OCI-LY3 (cell line): Measurements from ENCODE around the gene RABEPK.

Experiments
- EZH2phosphoT487 ChIP-seq: fragments of 200-600 bp; shearing (Covaris generic); IDR thresholded peaks from 2 replicates; pipeline ENCODE4 v1.6.1; 2018; ENCODE audit warnings: antibody characterized with exemption, mixed run types, low read depth
- TF ChIP-seq, protein P1 (sequence below): fragments of 200-600, 300-600 bp; sonication (generic); IDR thresholded peaks from 2 replicates; pipeline ENCODE4 v1.5.1; 2014; ENCODE audit warnings: antibody characterized with exemption, low read length, low read depth

DNA sequence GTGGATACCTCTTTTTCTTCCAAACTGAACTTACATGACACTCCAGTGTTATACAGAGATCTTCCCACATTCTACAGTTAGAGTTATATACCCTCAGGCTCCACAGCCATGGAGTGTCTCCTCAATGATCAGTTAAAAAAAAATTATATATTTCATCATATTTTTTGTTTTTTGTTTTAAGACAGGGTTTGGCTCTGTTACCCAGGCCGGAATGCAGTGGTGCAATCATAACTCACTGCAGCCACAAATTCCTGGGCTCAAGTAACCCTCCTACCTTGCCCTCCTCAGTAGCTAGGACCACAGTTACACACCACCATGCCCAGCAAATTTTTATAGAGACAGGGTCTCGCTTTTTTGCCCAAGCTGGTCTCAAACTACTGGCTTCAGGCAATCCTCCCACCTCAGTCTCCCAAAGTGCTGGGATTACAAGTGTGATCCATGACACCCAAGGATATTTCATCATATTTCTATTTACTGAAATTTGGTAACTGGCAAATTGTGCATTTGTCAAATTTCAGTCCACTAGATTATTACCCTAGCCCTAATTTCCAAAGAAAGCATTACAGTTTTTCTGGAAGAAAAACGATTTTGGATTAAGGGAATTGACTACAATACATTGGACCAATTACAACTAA is 38.9 kb upstream of the RABEPK start:
- TF ChIP-seq, protein P1, sequence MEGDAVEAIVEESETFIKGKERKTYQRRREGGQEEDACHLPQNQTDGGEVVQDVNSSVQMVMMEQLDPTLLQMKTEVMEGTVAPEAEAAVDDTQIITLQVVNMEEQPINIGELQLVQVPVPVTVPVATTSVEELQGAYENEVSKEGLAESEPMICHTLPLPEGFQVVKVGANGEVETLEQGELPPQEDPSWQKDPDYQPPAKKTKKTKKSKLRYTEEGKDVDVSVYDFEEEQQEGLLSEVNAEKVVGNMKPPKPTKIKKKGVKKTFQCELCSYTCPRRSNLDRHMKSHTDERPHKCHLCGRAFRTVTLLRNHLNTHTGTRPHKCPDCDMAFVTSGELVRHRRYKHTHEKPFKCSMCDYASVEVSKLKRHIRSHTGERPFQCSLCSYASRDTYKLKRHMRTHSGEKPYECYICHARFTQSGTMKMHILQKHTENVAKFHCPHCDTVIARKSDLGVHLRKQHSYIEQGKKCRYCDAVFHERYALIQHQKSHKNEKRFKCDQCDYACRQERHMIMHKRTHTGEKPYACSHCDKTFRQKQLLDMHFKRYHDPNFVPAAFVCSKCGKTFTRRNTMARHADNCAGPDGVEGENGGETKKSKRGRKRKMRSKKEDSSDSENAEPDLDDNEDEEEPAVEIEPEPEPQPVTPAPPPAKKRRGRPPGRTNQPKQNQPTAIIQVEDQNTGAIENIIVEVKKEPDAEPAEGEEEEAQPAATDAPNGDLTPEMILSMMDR, result no peak
- no peak for TF ChIP-seq EZH2phosphoT487
